Esophagus squamous epithelium (tissue), 4 donors: ENCODE measurements around the gene AIG1.

Source experiments
- POLR2A ChIP-seq, 4 donors: fragments of 450-650 bp; IDR thresholded peaks; one replicate each; pipeline ENCODE4 v1.6.1; 2017; ENCODE audit warnings: antibody characterized with exemption in 4 of 4, mild to moderate bottlenecking in 4 of 4, moderate library complexity in 3 of 4
- TF ChIP-seq, protein P1 (sequence below), 6 experiments: fragments of 450-650 bp in 4 of 6; fragments of 200-600 bp in 2 of 6; sonication (generic) in 2 of 6; IDR thresholded peaks; one replicate each; pipeline ENCODE4 v1.5.1; 2016 to 2019; ENCODE audit warnings: antibody characterized with exemption in 6 of 6, mild to moderate bottlenecking in 4 of 6, moderate library complexity in 4 of 6

DNA sequence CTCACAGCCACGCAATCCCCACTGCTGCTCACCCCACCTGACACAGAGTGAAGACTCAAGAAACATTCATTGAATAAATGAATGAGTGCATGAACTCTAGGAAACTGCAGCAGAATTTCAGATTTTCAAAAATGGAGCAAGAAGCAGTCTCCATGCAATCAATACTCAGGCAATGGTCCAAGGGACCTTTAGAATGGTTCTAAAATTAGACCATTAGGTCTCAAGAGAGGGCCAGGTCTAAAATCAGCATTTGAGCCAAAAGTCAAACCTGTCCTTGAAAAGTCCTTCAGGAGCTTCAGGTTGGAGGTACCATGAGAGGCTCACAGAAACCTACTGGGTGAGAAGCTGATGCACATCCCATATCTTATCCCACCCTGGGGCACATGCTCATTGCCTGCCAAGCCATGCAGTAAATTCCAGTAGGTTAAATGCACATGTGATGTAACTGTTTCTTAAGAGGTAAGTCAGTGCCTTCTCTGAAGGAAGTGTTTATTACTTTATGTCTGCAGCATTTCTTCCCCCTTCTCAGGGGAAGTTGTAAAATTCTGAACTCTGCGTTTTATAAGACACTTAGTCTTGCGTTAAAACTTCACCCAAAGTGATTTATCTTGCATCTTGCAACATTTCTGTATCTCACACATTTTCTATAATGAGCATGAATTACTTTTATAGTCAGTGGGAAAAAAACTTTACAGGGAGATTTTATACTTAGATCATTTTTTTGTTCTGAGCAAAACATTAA lies 263.2 kb downstream of the AIG1 start:
- TF ChIP-seq, protein P1, sequence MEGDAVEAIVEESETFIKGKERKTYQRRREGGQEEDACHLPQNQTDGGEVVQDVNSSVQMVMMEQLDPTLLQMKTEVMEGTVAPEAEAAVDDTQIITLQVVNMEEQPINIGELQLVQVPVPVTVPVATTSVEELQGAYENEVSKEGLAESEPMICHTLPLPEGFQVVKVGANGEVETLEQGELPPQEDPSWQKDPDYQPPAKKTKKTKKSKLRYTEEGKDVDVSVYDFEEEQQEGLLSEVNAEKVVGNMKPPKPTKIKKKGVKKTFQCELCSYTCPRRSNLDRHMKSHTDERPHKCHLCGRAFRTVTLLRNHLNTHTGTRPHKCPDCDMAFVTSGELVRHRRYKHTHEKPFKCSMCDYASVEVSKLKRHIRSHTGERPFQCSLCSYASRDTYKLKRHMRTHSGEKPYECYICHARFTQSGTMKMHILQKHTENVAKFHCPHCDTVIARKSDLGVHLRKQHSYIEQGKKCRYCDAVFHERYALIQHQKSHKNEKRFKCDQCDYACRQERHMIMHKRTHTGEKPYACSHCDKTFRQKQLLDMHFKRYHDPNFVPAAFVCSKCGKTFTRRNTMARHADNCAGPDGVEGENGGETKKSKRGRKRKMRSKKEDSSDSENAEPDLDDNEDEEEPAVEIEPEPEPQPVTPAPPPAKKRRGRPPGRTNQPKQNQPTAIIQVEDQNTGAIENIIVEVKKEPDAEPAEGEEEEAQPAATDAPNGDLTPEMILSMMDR (IDR thresholded peaks at IDR 0.05): no peak
- TF ChIP-seq POLR2A (IDR thresholded peaks at IDR 0.05): no peak
